ENCODE data around the gene PCSK4. TPM values are rescaled to one million over a fixed set of nuclear protein-coding genes. Genes with fewer than 3 reads are reported as not detected.

PCSK4 gene
- total RNA-seq, 4 donors from 2014 or later, result 2.8 to 10.4 (median 6.3) TPM

DNA sequence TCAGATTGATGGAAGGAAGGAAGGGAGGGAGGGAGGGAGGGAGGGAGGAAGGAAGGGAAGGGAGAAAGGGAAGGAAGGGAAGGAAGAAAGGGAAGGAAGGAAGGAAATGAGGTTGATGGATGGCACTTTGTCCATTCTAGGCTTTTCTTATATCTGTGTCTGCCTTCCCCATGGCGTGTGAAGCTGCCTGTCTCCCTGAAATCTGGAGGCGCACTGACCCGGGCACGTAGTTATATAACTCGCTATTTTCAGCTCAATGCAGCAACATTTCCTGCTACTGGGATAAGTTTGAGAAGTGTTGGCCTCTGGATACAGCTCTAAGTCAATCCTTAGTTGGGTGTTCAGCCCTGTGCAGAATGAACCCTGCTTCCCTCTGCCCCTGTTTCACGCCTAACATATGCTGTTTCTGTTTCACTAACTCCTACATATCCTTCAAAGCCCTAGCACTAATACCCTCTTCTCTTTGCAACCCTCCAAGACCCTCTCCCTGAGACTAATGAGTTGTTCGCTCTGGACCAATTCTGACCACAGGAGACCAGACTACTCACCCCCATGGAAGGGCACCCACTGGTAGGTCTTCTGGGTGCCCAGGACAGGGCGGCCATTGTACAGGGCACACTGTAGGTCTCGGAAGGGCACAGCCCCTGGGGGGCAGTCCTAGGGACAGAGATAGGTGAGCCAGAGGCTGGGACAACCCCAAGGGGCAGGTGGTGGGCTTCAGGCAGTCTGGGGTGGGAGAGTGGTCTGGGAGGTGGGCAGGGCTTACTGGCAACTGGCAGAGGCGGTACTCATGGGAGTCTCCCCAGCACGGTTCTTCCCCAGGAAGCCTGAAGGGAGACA is 19.7 kb upstream of the PCSK4 start:
- 58 to 60% methylated on average over 11 of the region's 11 CpGs for WGBS, 2 donors
- no peaks in the 10 kb centered on the region for H3K9me3 ChIP-seq
- intact Hi-C loops (cut with DNase I), result no loop called here
- DNase-seq, result no peak
- TF ChIP-seq POLR2A (IDR thresholded peaks at IDR 0.05) (no peak), CTCF (IDR thresholded peaks at IDR 0.05) (no peak)
- H3K27me3 ChIP-seq, result peaks cover 6% of the 10 kb centered on the region
- H3K4me1 ChIP-seq, result peaks cover 0 to 21% of the 10 kb centered on the region in 2 donors
- H3K4me3 ChIP-seq (replicated peaks in 1 of 3), result no peak overlapping the region
- H3K36me3 ChIP-seq, result no peaks in the 10 kb centered on the region
- H3K27ac ChIP-seq, result no peak overlapping the region

GRCh38 chr19:1508507-1508856 is 18.3 kb upstream of the PCSK4 start:
- Histone ChIP-seq H3K9me3 (no peaks in the 10 kb centered on the region), H3K36me3 (no peaks in the 10 kb centered on the region), H3K27me3 (peaks cover 7% of the 10 kb centered on the region), H3K4me1 (peaks cover 1 to 21% of the 10 kb centered on the region in 2 donors), H3K27ac (no peak overlapping the region), H3K4me3 (replicated peaks in 1 of 3) (peak overlapping the region in 1 of 3 donors; percentile 34)
- DNase-seq, result no peak
- intact Hi-C loops (cut with DNase I), result no loop called here
- TF ChIP-seq POLR2A (IDR thresholded peaks at IDR 0.05), result no peak
- no peak for TF ChIP-seq CTCF (IDR thresholded peaks at IDR 0.05)
- 31 to 64% methylated on average over 4 to 12 of the region's 12 CpGs for WGBS, 2 donors

DNA sequence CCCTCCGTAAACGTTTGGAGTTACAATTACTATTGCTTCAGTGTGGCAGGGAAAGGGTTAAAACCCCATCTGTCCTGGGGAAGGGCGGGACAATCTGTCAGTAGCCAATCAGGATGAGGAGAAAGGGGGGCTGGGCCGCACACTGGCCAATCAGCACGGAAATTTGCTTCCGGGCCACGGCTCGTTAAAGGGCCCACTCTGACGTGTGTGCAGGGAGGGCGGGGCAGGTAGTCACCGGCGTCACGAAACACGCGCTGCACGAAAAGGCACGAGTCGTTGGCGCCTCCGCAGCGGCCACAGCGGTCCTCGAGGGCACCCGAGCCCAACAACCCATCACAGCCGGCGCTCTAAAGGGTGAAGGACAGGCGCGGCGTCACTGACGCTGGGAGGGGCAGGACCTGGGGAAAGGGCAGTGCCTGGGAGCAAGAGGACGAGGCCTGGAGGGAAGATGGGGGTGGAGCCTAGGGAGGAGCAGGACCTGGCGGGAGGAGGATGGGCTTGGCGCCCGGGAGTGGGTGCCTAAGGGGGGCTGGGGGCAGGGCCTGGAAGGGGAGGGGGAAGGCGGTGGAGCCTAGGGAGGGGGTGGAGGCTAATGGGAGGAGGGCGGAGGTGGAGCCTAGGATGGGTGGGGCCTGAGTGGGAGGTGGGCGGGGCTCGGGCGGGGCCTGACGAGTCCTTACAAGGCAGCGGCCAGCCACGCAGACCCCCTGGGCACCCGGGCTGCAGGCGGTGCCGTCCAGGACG is 17.8 kb upstream of the PCSK4 start:
- no peaks in the 10 kb centered on the region for H3K36me3 ChIP-seq
- H3K4me3 ChIP-seq (replicated peaks in 1 of 3), result peak overlapping the region in 1 of 3 donors; percentile 34
- H3K9me3 ChIP-seq, result no peaks in the 10 kb centered on the region
- H3K4me1 ChIP-seq, result peaks cover 6 to 21% of the 10 kb centered on the region in 2 donors
- H3K27me3 ChIP-seq, result peaks cover 10% of the 10 kb centered on the region
- DNase-seq, result peak; percentile 91 to 93
- peak overlapping the region; percentile 55 to 77 (median 73) for H3K27ac ChIP-seq
- 0 to 2% methylated on average over 21 to 37 of the region's 46 CpGs for WGBS, 2 donors
- intact Hi-C loops (cut with DNase I), result no loop called here
- TF ChIP-seq CTCF (IDR thresholded peaks at IDR 0.05) (peak in 1 of 6 experiments; percentile 27), POLR2A (IDR thresholded peaks at IDR 0.05) (peak in 1 of 2 donors; percentile 15)

DNA sequence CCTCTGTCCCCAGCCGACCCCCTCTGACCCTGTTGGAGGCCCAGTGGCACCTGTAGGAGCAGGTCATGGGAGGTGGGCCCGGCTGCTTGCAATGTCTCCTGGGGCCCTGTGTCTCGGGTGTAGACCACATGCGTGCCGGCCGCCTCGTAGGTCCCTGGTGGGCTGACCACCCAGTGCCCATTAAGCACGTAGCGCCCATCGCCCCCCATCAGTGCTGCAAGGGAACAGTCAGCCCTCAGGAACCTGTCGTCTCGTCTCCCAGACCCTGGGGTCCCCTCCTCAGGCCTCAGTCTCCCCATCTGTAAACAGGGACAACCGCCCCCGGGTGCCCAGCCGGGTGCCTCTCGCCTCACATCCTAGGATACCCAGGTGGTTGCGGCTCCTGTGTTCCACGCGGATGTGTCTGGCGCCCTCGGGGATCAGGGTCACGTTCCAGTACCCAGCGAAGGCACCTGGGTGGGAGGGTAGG is 17.1 kb upstream of the PCSK4 start:
- no peak for DNase-seq
- no peak overlapping the region for H3K27ac ChIP-seq
- no peak for TF ChIP-seq CTCF (IDR thresholded peaks at IDR 0.05)
- no peak for TF ChIP-seq POLR2A (IDR thresholded peaks at IDR 0.05)
- no peaks in the 10 kb centered on the region for H3K9me3 ChIP-seq
- peak overlapping the region in 1 of 3 donors; percentile 34 for H3K4me3 ChIP-seq (replicated peaks in 1 of 3)
- H3K36me3 ChIP-seq, result no peaks in the 10 kb centered on the region
- 65 to 68% methylated on average over 14 to 18 of the region's 23 CpGs for WGBS, 2 donors
- intact Hi-C loops (cut with DNase I), result no loop called here
- H3K4me1 ChIP-seq, result peaks cover 7 to 19% of the 10 kb centered on the region in 2 donors
- H3K27me3 ChIP-seq, result peaks cover 11% of the 10 kb centered on the region
